Dedifferentiated amniotic fluid mesenchymal stem cell (primary cell): ENCODE data around the gene SP140L.
A peak's percentile ranks its signal among the peaks of the same experiment; 100 is the strongest.
"Not testable (repeated sequence)": the region's sequence is repeated elsewhere in the genome, so short reads cannot be mapped to it uniquely, and the experiment has no call there.

Source experiments
- DNase-seq: peaks from one replicate; pipeline ENCODE4 v3.0.0-alpha.2; 2016; ENCODE audit errors: extremely low spot score

SP140L gene

DNA sequence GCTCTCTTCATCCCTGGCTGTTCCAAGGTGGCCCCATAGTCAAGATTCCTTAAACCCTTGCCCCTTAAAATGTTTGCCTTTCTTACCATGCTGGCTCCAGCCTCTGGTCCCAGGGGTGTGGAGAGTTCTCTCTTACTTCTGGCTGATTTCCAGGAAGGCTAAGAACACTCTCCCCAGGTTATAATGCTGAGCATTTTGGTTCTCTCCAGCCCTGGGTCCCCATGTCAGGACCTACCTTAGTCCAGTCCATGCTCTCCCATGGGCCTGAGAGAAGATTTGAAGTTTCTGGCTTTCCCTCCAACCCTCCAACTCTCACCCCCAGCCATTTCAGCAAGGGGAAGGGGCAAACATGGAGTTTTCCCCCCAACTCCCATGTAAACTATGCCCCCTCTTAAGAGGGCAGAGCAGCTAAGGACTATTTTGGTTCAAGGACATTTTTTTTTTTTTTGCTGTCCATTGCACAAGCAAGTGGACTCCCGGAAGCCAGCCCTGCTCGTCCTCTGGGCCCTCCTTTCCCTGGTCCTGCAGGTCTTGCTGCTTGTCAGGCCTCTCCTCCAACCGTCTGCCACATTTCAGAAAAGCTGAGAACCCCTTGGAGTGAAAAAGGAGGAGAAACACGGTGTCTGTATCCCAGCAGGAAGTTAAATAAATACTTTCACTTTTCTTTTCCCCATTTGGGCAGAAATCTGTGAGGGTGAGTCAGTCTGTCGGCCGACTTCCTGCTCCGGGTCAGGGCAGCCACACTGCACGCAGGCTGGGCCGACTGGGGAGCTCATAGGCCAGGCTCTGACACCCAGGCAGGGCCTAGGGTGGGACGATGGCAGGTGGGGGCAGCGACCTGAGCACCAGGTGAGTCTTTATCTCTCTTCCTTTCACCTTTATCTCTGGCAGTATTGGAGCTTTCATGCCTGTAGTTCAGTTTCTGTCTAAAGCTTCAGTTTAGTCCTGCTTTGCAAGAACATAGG, at the start of gene SP140L:
Gene SP140L (plus strand): TSS at position 741 of the 965 bp plus-strand sequence. CDS start 77 bp downstream, at position 818.
- DNase-seq: peak; percentile 80

GRCh38 chr2:230282936-230283335, 44.1 kb upstream of the SP140L start:
- no peak for DNase-seq

GRCh38 chr2:230286048-230286447, 40.9 kb upstream of the SP140L start:
- no peak for DNase-seq

DNA sequence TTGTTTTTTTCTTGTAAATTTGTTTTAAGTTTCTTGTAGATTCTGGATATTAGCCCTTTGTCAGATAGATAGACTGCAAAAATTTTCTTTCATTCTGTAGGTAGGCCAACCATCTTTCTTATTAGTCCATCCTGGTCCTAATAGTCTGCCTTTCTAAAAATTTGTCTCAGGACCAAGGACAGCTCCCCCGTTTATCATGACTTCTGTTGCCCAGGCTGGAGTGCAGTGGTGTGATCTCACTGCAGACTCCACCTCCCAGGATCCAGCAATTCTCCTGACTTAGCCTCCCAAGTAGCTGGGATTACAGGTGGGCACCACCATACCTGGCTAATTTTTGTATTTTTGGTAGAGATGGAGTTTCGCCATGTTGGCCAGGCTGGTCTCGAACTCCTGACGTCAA, 37.7 kb upstream of the SP140L start:
- DNase-seq: not testable (repeated sequence)

GRCh38 chr2:230295192-230295591, 31.8 kb upstream of the SP140L start:
- DNase-seq: no peak

DNA sequence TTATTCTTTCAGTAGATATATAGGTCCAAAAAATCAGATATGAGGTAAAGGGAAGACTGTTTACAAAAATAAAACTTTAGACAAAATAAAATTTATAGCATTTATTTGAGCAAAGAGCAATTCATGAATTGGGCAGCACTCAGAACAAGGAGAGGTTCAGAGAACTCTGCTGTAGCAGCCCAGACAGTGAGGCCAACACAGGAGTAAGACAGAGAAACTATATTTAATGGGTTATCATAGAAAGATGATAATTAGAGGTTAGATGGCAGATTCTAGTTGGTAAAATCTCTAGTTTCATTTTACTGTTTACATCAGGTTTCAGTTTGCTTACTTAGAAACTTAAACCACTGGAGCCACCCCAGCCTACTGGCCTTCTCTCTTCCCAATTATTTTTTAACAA, 30.1 kb upstream of the SP140L start:
- no peak for DNase-seq

GRCh38 chr2:230299618-230300017, 27.4 kb upstream of the SP140L start:
- no peak for DNase-seq

DNA sequence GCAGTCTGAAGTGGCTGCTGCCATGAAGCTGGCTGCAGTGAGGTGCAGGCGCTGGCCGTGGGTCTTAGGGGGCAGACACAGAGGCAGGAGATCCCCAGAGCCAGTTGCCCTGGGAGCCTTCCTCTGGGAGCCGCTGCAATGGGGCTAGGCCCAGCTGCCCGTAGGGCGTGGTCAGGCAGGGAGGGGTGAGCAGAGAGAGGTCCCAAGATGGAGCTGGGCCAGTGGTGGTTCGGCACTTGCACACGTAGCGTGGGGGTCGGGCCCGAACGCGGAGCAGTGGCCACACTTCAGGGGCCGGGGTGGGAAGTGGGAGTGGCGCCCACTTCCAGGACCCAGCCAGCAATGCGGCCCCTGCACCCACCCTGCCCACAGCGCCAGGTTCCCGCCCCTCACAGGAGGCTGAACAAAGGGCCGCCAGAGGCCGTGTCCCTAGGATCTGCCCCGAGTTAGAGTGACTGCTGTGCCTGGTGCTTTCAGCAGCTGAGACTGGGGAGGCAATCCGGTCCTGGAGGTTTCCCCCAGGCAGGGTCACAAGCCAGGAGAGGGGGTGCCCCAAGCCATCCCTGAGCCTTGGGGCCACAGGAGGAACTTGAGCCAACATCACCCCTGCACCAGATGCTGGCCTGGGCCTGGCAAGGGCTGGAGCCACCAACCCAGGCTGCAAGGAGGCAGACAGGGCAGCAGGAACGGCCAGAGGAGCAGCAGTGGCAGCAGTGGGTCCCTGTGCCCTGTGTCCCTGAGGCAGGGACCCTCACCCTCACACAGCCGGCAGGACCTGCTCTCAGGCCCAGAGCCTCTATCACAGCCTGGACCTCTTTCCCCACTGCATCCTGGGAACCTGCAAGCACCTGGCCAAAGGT, 21.3 kb upstream of the SP140L start:
- DNase-seq: no peak

- DNase-seq: no peak
Observed at GRCh38 chr2:230306474-230306873, 20.5 kb upstream of the SP140L start.

- DNase-seq: no peak
Observed at GRCh38 chr2:230307485-230307884, 19.5 kb upstream of the SP140L start.

- DNase-seq: no peak
Observed at GRCh38 chr2:230308402-230309000, 18.5 kb upstream of the SP140L start.

DNA sequence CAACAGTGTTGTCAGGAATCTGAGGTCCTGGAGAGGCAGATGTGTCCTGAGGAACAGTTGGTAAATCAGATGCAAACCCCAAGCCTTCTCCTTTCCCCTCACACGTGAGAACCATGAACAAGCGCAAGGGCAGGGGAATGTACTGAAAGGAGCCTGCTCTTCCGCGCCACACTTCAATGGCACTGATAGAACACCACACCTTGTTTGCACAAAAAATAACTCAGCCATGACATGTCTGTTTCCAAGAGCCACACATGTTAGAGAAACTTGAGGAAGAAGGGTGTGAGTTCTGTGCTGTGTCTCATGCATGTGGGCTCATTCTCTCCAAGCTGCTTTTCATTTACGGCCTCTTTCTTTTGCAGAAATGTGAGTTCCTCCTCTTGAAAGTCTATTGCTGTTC, 16.2 kb upstream of the SP140L start:
- DNase-seq: not testable (repeated sequence)

GRCh38 chr2:230311634-230312033, 15.4 kb upstream of the SP140L start:
- not testable (repeated sequence) for DNase-seq

DNA sequence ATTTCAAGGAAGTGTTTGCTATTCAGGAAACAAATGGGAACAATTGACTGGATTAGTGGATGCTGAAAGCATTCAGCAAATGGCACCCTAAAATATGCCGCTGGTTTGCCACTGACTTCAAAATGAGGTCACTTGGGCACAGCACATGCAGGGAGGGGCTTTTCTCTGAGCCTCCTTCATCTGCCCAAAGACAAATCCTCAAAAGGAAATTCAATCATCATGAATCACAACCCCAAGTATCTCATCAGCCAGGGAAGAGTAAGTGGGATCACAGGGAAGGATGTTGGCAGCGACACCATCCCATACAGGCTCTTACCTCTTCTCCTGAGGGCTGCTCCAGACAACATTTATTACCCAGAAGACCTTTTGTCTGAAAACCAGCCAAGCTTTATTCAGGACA, 14.4 kb upstream of the SP140L start:
- DNase-seq: no peak

DNA sequence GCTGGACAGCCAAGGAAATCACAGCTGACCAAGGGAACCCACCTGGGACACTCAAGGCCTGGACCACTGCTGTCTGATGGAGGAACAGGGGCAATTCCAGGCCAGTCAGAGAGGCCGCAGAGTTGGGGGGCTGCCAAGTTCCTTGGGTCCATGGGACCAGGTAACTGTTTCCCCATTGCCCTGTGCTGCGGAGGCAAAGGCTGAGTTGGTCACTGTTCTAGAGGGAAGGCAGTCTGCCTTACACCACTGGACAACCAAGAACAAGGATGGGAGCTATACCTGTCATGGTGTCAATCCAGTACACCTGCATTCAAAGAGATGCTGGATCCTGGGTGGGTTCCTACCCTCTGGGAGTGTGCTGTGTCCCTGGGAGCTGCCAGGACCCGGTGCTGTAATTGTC, 9.6 kb upstream of the SP140L start:
- DNase-seq: no peak

GRCh38 chr2:230318190-230319121, 8.5 kb upstream of the SP140L start:
- DNase-seq: no peak

GRCh38 chr2:230319211-230319862, 7.7 kb upstream of the SP140L start:
- DNase-seq: no peak

- no peak for DNase-seq
Observed at GRCh38 chr2:230321031-230321430, 6.0 kb upstream of the SP140L start.

- DNase-seq: no peak
Observed at GRCh38 chr2:230322561-230323384, 4.2 kb upstream of the SP140L start.
